Liver (tissue), 9 donors: ENCODE results near the gene TOP2A. TPM values are rescaled to one million over a fixed set of nuclear protein-coding genes. Genes with fewer than 3 reads are reported as not detected.

Experiments used
- DNase-seq: peaks from one replicate; pipeline ENCODE4 v3.0.0-alpha.2; 2017; ENCODE audit warnings: low spot score
- H3K27ac ChIP-seq, 2 donors: one replicate each; pipeline ENCODE4 v1.7.0; 2013; ENCODE audit warnings: inconsistent platforms in 2 of 2, low read length in 2 of 2, control low read depth in 1 of 2, low read depth in 1 of 2, mild to moderate bottlenecking in 1 of 2
- H3K27me3 ChIP-seq, 4 donors: one replicate each; pipeline versions ENCODE4 v1.6.1 to v1.7.0; 2013; ENCODE audit warnings: low read length in 3 of 4, inconsistent platforms in 1 of 4, mild to moderate bottlenecking in 1 of 4, moderate library complexity in 1 of 4; ENCODE audit not compliant: control insufficient read depth in 4 of 4, insufficient read depth in 4 of 4
- H3K36me3 ChIP-seq, 4 donors: one replicate each; pipeline versions ENCODE4 v1.6.1 to v1.7.0; 2013; ENCODE audit warnings: low read length in 3 of 4, mild to moderate bottlenecking in 3 of 4, low read depth in 1 of 4, moderate library complexity in 1 of 4; ENCODE audit not compliant: control insufficient read depth in 4 of 4, insufficient read depth in 3 of 4
- H3K4me1 ChIP-seq, 4 donors: one replicate each; pipeline versions ENCODE4 v1.6.1 to v1.7.0; 2013; ENCODE audit warnings: low read length in 3 of 4, mild to moderate bottlenecking in 3 of 4, moderate library complexity in 1 of 4; ENCODE audit not compliant: control insufficient read depth in 4 of 4, insufficient read depth in 4 of 4
- H3K4me3 ChIP-seq, 3 donors: one replicate each; pipeline versions ENCODE4 v1.6.1 to v1.7.0; 2013; ENCODE audit warnings: low read length in 3 of 3, control low read depth in 1 of 3, low read depth in 1 of 3, mild to moderate bottlenecking in 1 of 3
- H3K9ac ChIP-seq, 2 donors: one replicate each; pipeline ENCODE4 v1.7.0; 2013; ENCODE audit warnings: low read length in 2 of 2, mild to moderate bottlenecking in 2 of 2, moderate library complexity in 2 of 2, control low read depth in 1 of 2, low read depth in 1 of 2
- H3K9me3 ChIP-seq, 4 donors: one replicate each; pipeline versions ENCODE4 v1.6.1 to v1.7.0; 2013; ENCODE audit warnings: low read length in 3 of 4; ENCODE audit not compliant: control insufficient read depth in 4 of 4
- ATF3 ChIP-seq: IDR thresholded peaks from 2 replicates; pipeline ENCODE4 v1.6.1; 2016; ENCODE audit warnings: antibody characterized with exemption
- EGR1 ChIP-seq, 2 donors: IDR thresholded peaks; 2 replicates each; pipeline ENCODE4 v1.6.1; 2016 to 2018; ENCODE audit warnings: antibody characterized with exemption in 2 of 2, low read depth in 2 of 2
- FOXA1 ChIP-seq: IDR thresholded peaks from 2 replicates; pipeline ENCODE4 v1.6.1; 2016; ENCODE audit warnings: antibody characterized with exemption
- FOXA2 ChIP-seq: IDR thresholded peaks from 2 replicates; pipeline ENCODE4 v1.6.1; 2016; ENCODE audit warnings: antibody characterized with exemption
- GABPA ChIP-seq, 2 donors: IDR thresholded peaks in 1 of 2; conservative IDR thresholded peaks in 1 of 2; 2 replicates each; pipeline ENCODE4 v1.6.1; 2016; ENCODE audit warnings: antibody characterized with exemption in 2 of 2, mild to moderate bottlenecking in 1 of 2, moderate library complexity in 1 of 2
- HNF4A ChIP-seq, 2 donors: conservative IDR thresholded peaks; 2 replicates each; pipeline ENCODE4 v1.6.1; 2016; ENCODE audit warnings: antibody characterized with exemption in 2 of 2, mild to moderate bottlenecking in 2 of 2
- HNF4G ChIP-seq: IDR thresholded peaks from 2 replicates; pipeline ENCODE4 v1.6.1; 2016; ENCODE audit warnings: antibody characterized with exemption
- JUND ChIP-seq, 2 donors: IDR thresholded peaks; 2 replicates each; pipeline ENCODE4 v1.6.1; 2016; ENCODE audit warnings: antibody characterized with exemption in 2 of 2
- MAX ChIP-seq: IDR thresholded peaks from 2 replicates; pipeline ENCODE4 v1.6.1; 2016; ENCODE audit warnings: antibody characterized with exemption
- NR2F2 ChIP-seq: IDR thresholded peaks from 2 replicates; pipeline ENCODE4 v1.6.1; 2016; ENCODE audit warnings: antibody characterized with exemption
- RAD21 ChIP-seq, 2 donors: IDR thresholded peaks; 2 replicates each; pipeline ENCODE4 v1.6.1; 2016; ENCODE audit warnings: antibody characterized with exemption in 2 of 2, mild to moderate bottlenecking in 2 of 2
- RXRA ChIP-seq, 2 donors: IDR thresholded peaks; 2 replicates each; pipeline ENCODE4 v1.6.1; 2017 to 2018; ENCODE audit warnings: antibody characterized with exemption in 2 of 2, mild to moderate bottlenecking in 1 of 2
- TAF1 ChIP-seq: conservative IDR thresholded peaks from 2 replicates; pipeline ENCODE4 v1.6.1; 2016; ENCODE audit warnings: antibody characterized with exemption, mild to moderate bottlenecking
- YY1 ChIP-seq: IDR thresholded peaks from 2 replicates; pipeline ENCODE4 v1.6.1; 2016; ENCODE audit warnings: antibody characterized with exemption, mild to moderate bottlenecking
- WGBS: extraction: QIAGEN DNeasy Blood & Tissue Kit; methylation state at CpG from one replicate; pipeline ENCODE4 v1.1.7; 2013; 5-methylcytosine and 5-hydroxymethylcytosine counted together
- polyA plus RNA-seq, 2 donors: library from polyadenylated mRNA; stranded (reverse) in 1 of 2; unstranded in 1 of 2; fragments of 200-250 nt in 1 of 2; fragments of >200 nt in 1 of 2; fragmentation: Nextera tagmentation in 1 of 2; extraction: Ambion mirVana in 1 of 2; gene quantifications; one replicate each; pipeline versions ENCODE4 v1.2.1 to v1.2.3, GENCODE V29; 2013 to 2015
- total RNA-seq, 2 donors: library from RNA; depleted of rRNA; stranded (reverse); fragments of >200 nt; gene quantifications; one replicate each; pipeline ENCODE4 v1.2.3, GENCODE V29; 2014
- TF ChIP-seq, protein P1 (sequence below): IDR thresholded peaks from 2 replicates; pipeline ENCODE4 v1.6.1; 2016; ENCODE audit warnings: antibody characterized with exemption
- TF ChIP-seq, protein P2 (sequence below): fragments of 150-350 bp; IDR thresholded peaks from 2 replicates; pipeline ENCODE4 v1.5.1; 2017; ENCODE audit warnings: improper control_type of control experiment, low read depth, low read length; ENCODE audit not compliant: missing input control
- TF ChIP-seq, protein P3 (sequence below): IDR thresholded peaks from 2 replicates; pipeline ENCODE4 v1.6.1; 2016; ENCODE audit warnings: antibody characterized with exemption, mild to moderate bottlenecking
- donor health status: healthy.
- donor health status: healthy.
- donor health status: healthy.
- donor health status: healthy.
- donor health status: healthy.

TOP2A gene
- total and polyA plus RNA-seq, 4 donors = 0.08 to 102 (median 3.6) TPM

- Histone ChIP-seq H3K36me3 (no peaks in the 10 kb centered on the region), H3K4me3 (peak overlapping the region; percentile 47 to 66 (median 58)), H3K4me1 (peaks cover 3 to 29% (median 19%) of the 10 kb centered on the region in 4 donors), H3K9me3 (no peaks in the 10 kb centered on the region), H3K9ac (no peak overlapping the region), H3K27me3 (no peaks in the 10 kb centered on the region), H3K27ac (peak overlapping the region in 1 of 2 donors; percentile 20)
- DNase-seq = no peak
- whole genome bisulfite sequencing = 5% methylated on average over 91 of the region's 91 CpGs
- TF ChIP-seq RXRA (IDR thresholded peaks at IDR 0.05) (no peak), RAD21 (IDR thresholded peaks at IDR 0.05) (no peak), EGR1 (IDR thresholded peaks at IDR 0.05; ENCODE audit: low read depth in 2 of 2) (no peak), JUND (IDR thresholded peaks at IDR 0.05) (no peak), HNF4A (conservative IDR thresholded peaks at IDR 0.05) (no peak), YY1 (no peak), ATF3 (no peak), NR2F2 (no peak), HNF4G (no peak), GABPA (IDR thresholded peaks at IDR 0.05 in 1 of 2, conservative IDR thresholded peaks at IDR 0.05 in 1 of 2) (no peak), MAX (no peak), FOXA1 (no peak), TAF1 (no peak), FOXA2 (no peak)
- TF ChIP-seq, protein P1, sequence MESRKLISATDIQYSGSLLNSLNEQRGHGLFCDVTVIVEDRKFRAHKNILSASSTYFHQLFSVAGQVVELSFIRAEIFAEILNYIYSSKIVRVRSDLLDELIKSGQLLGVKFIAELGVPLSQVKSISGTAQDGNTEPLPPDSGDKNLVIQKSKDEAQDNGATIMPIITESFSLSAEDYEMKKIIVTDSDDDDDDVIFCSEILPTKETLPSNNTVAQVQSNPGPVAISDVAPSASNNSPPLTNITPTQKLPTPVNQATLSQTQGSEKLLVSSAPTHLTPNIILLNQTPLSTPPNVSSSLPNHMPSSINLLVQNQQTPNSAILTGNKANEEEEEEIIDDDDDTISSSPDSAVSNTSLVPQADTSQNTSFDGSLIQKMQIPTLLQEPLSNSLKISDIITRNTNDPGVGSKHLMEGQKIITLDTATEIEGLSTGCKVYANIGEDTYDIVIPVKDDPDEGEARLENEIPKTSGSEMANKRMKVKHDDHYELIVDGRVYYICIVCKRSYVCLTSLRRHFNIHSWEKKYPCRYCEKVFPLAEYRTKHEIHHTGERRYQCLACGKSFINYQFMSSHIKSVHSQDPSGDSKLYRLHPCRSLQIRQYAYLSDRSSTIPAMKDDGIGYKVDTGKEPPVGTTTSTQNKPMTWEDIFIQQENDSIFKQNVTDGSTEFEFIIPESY = no peak
- TF ChIP-seq, protein P2, sequence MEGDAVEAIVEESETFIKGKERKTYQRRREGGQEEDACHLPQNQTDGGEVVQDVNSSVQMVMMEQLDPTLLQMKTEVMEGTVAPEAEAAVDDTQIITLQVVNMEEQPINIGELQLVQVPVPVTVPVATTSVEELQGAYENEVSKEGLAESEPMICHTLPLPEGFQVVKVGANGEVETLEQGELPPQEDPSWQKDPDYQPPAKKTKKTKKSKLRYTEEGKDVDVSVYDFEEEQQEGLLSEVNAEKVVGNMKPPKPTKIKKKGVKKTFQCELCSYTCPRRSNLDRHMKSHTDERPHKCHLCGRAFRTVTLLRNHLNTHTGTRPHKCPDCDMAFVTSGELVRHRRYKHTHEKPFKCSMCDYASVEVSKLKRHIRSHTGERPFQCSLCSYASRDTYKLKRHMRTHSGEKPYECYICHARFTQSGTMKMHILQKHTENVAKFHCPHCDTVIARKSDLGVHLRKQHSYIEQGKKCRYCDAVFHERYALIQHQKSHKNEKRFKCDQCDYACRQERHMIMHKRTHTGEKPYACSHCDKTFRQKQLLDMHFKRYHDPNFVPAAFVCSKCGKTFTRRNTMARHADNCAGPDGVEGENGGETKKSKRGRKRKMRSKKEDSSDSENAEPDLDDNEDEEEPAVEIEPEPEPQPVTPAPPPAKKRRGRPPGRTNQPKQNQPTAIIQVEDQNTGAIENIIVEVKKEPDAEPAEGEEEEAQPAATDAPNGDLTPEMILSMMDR = no peak
- TF ChIP-seq, protein P3, sequence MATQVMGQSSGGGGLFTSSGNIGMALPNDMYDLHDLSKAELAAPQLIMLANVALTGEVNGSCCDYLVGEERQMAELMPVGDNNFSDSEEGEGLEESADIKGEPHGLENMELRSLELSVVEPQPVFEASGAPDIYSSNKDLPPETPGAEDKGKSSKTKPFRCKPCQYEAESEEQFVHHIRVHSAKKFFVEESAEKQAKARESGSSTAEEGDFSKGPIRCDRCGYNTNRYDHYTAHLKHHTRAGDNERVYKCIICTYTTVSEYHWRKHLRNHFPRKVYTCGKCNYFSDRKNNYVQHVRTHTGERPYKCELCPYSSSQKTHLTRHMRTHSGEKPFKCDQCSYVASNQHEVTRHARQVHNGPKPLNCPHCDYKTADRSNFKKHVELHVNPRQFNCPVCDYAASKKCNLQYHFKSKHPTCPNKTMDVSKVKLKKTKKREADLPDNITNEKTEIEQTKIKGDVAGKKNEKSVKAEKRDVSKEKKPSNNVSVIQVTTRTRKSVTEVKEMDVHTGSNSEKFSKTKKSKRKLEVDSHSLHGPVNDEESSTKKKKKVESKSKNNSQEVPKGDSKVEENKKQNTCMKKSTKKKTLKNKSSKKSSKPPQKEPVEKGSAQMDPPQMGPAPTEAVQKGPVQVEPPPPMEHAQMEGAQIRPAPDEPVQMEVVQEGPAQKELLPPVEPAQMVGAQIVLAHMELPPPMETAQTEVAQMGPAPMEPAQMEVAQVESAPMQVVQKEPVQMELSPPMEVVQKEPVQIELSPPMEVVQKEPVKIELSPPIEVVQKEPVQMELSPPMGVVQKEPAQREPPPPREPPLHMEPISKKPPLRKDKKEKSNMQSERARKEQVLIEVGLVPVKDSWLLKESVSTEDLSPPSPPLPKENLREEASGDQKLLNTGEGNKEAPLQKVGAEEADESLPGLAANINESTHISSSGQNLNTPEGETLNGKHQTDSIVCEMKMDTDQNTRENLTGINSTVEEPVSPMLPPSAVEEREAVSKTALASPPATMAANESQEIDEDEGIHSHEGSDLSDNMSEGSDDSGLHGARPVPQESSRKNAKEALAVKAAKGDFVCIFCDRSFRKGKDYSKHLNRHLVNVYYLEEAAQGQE = no peak
Measured at GRCh38 chr17:40363111-40363827, 54.4 kb downstream of the TOP2A start.
